AG08395 (cell line): ENCODE measurements around the gene ZFR2.
"Not testable (repeated sequence)": the region's sequence is repeated elsewhere in the genome, so short reads cannot be mapped to it uniquely, and the experiment has no call there.

Experiments
- DNase-seq: peaks from one replicate; pipeline ENCODE4 v3.0.0; 2012; ENCODE audit warnings: mixed read lengths, low spot score

The ZFR2 gene

GRCh38 chr19:3868770-3869456, at the start of gene ZFR2:
ZFR2 (minus strand) TSS chr19:3869038; CDS start chr19:3869017, 21 bp downstream.
- DNase-seq = no peak

- no peak for DNase-seq
These were observed 47.2 kb upstream of the ZFR2 start for GRCh38 chr19:3916033-3916432.

- DNase-seq = no peak
These were observed 45.4 kb upstream of the ZFR2 start for GRCh38 chr19:3914199-3914598.

- DNase-seq = no peak
These were observed 41.3 kb upstream of the ZFR2 start for GRCh38 chr19:3910105-3910504.

- DNase-seq = no peak
These were observed 39.6 kb upstream of the ZFR2 start for GRCh38 chr19:3908266-3909054.

GRCh38 chr19:3907626-3908265, 38.9 kb upstream of the ZFR2 start:
- no peak for DNase-seq

GRCh38 chr19:3904233-3904632, 35.4 kb upstream of the ZFR2 start:
- no peak for DNase-seq

- no peak for DNase-seq
These were observed 33.6 kb upstream of the ZFR2 start for GRCh38 chr19:3902317-3902973.

GRCh38 chr19:3899531-3900294, 30.9 kb upstream of the ZFR2 start:
- DNase-seq = no peak

- no peak for DNase-seq
These were observed 29.6 kb upstream of the ZFR2 start for GRCh38 chr19:3898426-3898825.

GRCh38 chr19:3897936-3898335, 29.1 kb upstream of the ZFR2 start:
- no peak for DNase-seq

- no peak for DNase-seq
These were observed 26.9 kb upstream of the ZFR2 start for GRCh38 chr19:3895788-3896187.

GRCh38 chr19:3894959-3895358, 26.1 kb upstream of the ZFR2 start:
- not testable (repeated sequence) for DNase-seq

- DNase-seq = no peak
These were observed 24.8 kb upstream of the ZFR2 start for GRCh38 chr19:3893509-3894179.

- DNase-seq = no peak
These were observed 21.8 kb upstream of the ZFR2 start for GRCh38 chr19:3890591-3890990.

- DNase-seq = no peak
These were observed 13.2 kb upstream of the ZFR2 start for GRCh38 chr19:3882041-3882384.

GRCh38 chr19:3881272-3882040, 12.6 kb upstream of the ZFR2 start:
- DNase-seq = no peak

- no peak for DNase-seq
These were observed 11.8 kb upstream of the ZFR2 start, which contains the start of gene ATCAY for GRCh38 chr19:3880471-3881271. ATCAY (plus strand) TSS chr19:3880685; CDS start chr19:3885768, 5,083 bp downstream.

GRCh38 chr19:3879656-3880055, 10.8 kb upstream of the ZFR2 start:
- no peak for DNase-seq

- not testable (repeated sequence) for DNase-seq
These were observed 5.9 kb upstream of the ZFR2 start for GRCh38 chr19:3874695-3875094.
